Heart left ventricle (tissue), 16 donors: ENCODE results near the gene RNF5. TPM values are rescaled to one million over a fixed set of nuclear protein-coding genes. Genes with fewer than 3 reads are reported as not detected.
"Not testable (repeated sequence)": the region's sequence is repeated elsewhere in the genome, so short reads cannot be mapped to it uniquely, and the experiment has no call there.

ENCODE experiments used
- ATAC-seq, 4 donors: fragments of 200-7000 bp; cut with Tn5 transposase; one replicate each; pipeline ENCODE4 v1.9.1; 2020 to 2022; ENCODE audit warnings: moderate library complexity in 4 of 4, mild to moderate bottlenecking in 3 of 4, moderate number of reproducible peaks in 1 of 4
- DNase-seq, 5 donors: peaks; one replicate each; pipeline ENCODE4 v3.0.0-alpha.2; 2020
- H3K27ac ChIP-seq, 12 donors: fragments of 200-600 bp; sonication (generic) in 4 of 12; one replicate each; pipeline versions ENCODE4 v1.5.0 to v1.8.0; 2016 to 2022; ENCODE audit warnings: mild to moderate bottlenecking in 2 of 12
- H3K27me3 ChIP-seq, 9 donors: fragments of 200-600 bp; sonication (generic) in 2 of 9; one replicate each; pipeline versions ENCODE4 v1.5.1 to v1.8.0; 2016 to 2022; ENCODE audit warnings: mild to moderate bottlenecking in 3 of 9
- H3K36me3 ChIP-seq, 9 donors: fragments of 200-600 bp; sonication (generic) in 2 of 9; one replicate each; pipeline versions ENCODE4 v1.5.0 to v1.8.0; 2018 to 2022; ENCODE audit warnings: mild to moderate bottlenecking in 2 of 9
- H3K4me1 ChIP-seq, 12 donors: fragments of 200-600 bp; sonication (generic) in 4 of 12; one replicate each; pipeline versions ENCODE4 v1.5.0 to v1.8.0; 2016 to 2022; ENCODE audit warnings: mild to moderate bottlenecking in 3 of 12
- H3K4me3 ChIP-seq, 12 donors: fragments of 200-600 bp; sonication (generic) in 4 of 12; one replicate each; pipeline versions ENCODE4 v1.5.0 to v1.8.0; 2017 to 2022; ENCODE audit warnings: mild to moderate bottlenecking in 9 of 12, moderate library complexity in 4 of 12
- H3K9me3 ChIP-seq, 12 donors: fragments of 200-600 bp; sonication (generic) in 4 of 12; one replicate each; pipeline versions ENCODE4 v1.5.0 to v1.8.0; 2016 to 2022; ENCODE audit warnings: mild to moderate bottlenecking in 1 of 12
- POLR2A ChIP-seq, 2 donors: fragments of 450-650 bp; IDR thresholded peaks; one replicate each; pipeline ENCODE4 v1.6.1; 2017; ENCODE audit warnings: antibody characterized with exemption in 2 of 2, mild to moderate bottlenecking in 2 of 2, moderate library complexity in 2 of 2
- WGBS, 4 donors: extraction: QIAGEN DNeasy Blood & Tissue Kit in 2 of 4; methylation state at CpG; one replicate each; pipeline versions ENCODE4 v1.1.5 to v1.1.7; 2013 to 2018; 5-methylcytosine and 5-hydroxymethylcytosine counted together
- intact Hi-C, 10 donors: fragments of 100-400 bp; cut with DNase I; formaldehyde crosslinking; loops; one replicate each; pipeline versions ENCODE4 v1.11.1 to v1.14.2; 2022
- polyA plus RNA-seq, 2 donors: library from polyadenylated mRNA; stranded (reverse); fragments of 200-250 nt; gene quantifications; one replicate each; pipeline ENCODE4 v1.2.3, GENCODE V29; 2013
- total RNA-seq, 9 donors: library from RNA; depleted of rRNA in 2 of 9; stranded (reverse); fragments of >200 nt in 2 of 9; fragmentation: NEBNext Ultra II Directional in 3 of 9; extraction: Animal tissue kit (Norgen Biotek cat#: 25700) in 3 of 9; gene quantifications; one replicate each; pipeline versions ENCODE4 v1.1.0 to v1.2.4, GENCODE V29; 2016 to 2023
- TF ChIP-seq, protein P1 (sequence below), 12 donors: fragments of 200-600 bp; sonication (generic) in 4 of 12; IDR thresholded peaks; one replicate each; pipeline versions ENCODE4 v1.5.0 to v1.8.0; 2018 to 2022; ENCODE audit warnings: antibody characterized with exemption in 12 of 12, mild to moderate bottlenecking in 5 of 12
- donor health status: ischemic (EF 13 %, LVEDD 7.1; RV severe dilation, severe dysfunction).
- donor health status: healthy with polysubstance abuse.
- donor health status: DM: no; HTN: yes; CAD: no.
- donor health status: DM: no; HTN: no; CAD: no.
- donor health status: ischemic (EF 25% LVEDD 6.9; RV normal size, moderate dysfunction).
- donor health status: ischemic (EF 25% LVEDD 5.7; RV mildly dilated, moderate dysfunction).
- donor health status: healthy.
- donor health status: DM: yes; HTN: yes; CAD: no.
- donor health status: ischemic (EF 35%, LVEDD 5.7; RV mildly dilated, moderate dysfunction).
- donor health status: nonischemic (EF 11% LVEDD 7.7; RV severe dilation, severe dysfunction).
- donor health status: DM: yes; HTN: yes; CAD: no.
- donor health status: PGD.
- donor health status: ischemic (EF 29% LVEDD 5.4; RV normal size, mild dysfunction).
- donor health status: nonischemic (EF 23%, LVEDD 6.1; RV moderate dilation, normal function).

Gene RNF5
- total and polyA plus RNA-seq, 11 donors, result 62.7 to 136 (median 89.9) TPM

DNA sequence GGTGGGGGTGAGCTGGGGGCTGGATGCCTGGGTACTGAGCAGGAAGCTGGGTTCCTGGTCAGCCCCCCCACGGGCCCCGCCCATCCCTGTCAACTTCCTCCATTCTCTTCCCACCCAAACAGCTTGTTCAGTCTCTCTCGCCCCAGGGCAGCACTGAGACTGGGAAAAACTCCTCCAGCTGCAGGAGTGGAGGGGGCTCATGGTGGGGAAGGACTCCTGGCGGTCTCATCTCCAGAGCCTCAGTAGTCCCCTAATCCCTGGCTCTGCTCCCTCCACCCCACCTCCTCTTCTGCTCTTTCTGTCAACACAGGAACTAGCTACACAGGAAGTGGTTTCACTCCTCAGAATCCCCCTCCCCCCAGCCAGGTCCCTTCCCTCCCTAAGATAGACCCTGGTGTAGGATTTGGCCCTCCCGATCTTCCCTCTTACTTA, 14.4 kb downstream of the RNF5 start, which contains the start of gene GPSM3:
TSS of gene GPSM3 (minus strand) at position 36 of the 432 bp plus-strand sequence. CDS start 130 bp downstream, outside the sequence.
- H3K27ac ChIP-seq, result peak within 1 kb of the TSS; percentile 44 to 100 (median 96)
- no peaks in the 10 kb centered on the region for H3K27me3 ChIP-seq
- no peaks in the 10 kb centered on the region for H3K9me3 ChIP-seq
- WGBS, 4 donors, result 20 to 39% (median 34%) methylated on average over 5 of the region's 5 CpGs
- ATAC-seq, result no peak
- intact Hi-C loops, result loop anchor here in 3 of 10 donors (5.0 to 10.0 kb wide), 3 partner anchors 65 to 1012 kb away; partner anchors contain the start of genes ATF6B (in 1 of the 3), HSD17B8 (in 1 of the 3), RING1 (in 1 of the 3) and RXRB (in 1 of the 3)
- peak; percentile 72 to 82 (median 77) for DNase-seq
- H3K4me3 ChIP-seq, result peak within 1 kb of the TSS in 10 of 12 donors; percentile 6 to 93 (median 36)
- peaks cover 0 to 15% (median 2%) of the 10 kb centered on the region in 9 donors for H3K36me3 ChIP-seq
- TF ChIP-seq, protein P1, sequence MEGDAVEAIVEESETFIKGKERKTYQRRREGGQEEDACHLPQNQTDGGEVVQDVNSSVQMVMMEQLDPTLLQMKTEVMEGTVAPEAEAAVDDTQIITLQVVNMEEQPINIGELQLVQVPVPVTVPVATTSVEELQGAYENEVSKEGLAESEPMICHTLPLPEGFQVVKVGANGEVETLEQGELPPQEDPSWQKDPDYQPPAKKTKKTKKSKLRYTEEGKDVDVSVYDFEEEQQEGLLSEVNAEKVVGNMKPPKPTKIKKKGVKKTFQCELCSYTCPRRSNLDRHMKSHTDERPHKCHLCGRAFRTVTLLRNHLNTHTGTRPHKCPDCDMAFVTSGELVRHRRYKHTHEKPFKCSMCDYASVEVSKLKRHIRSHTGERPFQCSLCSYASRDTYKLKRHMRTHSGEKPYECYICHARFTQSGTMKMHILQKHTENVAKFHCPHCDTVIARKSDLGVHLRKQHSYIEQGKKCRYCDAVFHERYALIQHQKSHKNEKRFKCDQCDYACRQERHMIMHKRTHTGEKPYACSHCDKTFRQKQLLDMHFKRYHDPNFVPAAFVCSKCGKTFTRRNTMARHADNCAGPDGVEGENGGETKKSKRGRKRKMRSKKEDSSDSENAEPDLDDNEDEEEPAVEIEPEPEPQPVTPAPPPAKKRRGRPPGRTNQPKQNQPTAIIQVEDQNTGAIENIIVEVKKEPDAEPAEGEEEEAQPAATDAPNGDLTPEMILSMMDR (IDR thresholded peaks at IDR 0.05), result no peak
- TF ChIP-seq POLR2A (IDR thresholded peaks at IDR 0.05), result no peak
- peaks cover 7 to 76% (median 55%) of the 10 kb centered on the region in 12 donors for H3K4me1 ChIP-seq

DNA sequence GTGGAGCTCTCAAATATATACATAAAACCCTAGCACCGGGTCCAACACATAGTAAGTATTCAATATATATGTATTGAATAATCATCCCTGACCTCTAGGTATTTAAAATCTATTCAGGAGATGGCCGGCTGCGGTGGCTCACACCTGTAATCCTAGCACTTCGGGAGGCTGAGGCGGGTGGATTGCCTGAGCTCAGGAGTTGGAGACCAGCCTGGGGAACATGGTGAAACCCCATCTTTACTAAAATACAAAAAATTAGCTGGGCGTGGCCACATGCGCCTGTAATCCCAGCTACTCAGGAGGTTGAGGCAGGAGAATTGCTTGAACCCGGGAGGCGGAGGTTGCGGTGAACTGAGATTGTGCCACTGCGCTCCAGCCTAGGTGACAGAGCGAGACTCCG, 14.9 kb downstream of the RNF5 start:
- not testable (repeated sequence) for DNase-seq, ATAC-seq, H3K9me3 ChIP-seq, H3K27me3 ChIP-seq
- Histone ChIP-seq H3K36me3 (peaks cover 0 to 11% (median 0%) of the 10 kb centered on the region in 9 donors), H3K27ac (peak overlapping the region; percentile 44 to 100 (median 96)), H3K4me3 (peak overlapping the region in 6 of 12 donors; percentile 26 to 93 (median 56)), H3K4me1 (peaks cover 7 to 73% (median 50%) of the 10 kb centered on the region in 12 donors)
- intact Hi-C loops, result loop anchor here in 3 of 10 donors (5.0 to 10.0 kb wide), 3 partner anchors 66 to 1012 kb away; partner anchors contain the start of genes ATF6B (in 1 of the 3), HSD17B8 (in 1 of the 3), RING1 (in 1 of the 3) and RXRB (in 1 of the 3)
- 77 to 84% (median 81%) methylated on average over 13 of the region's 13 CpGs for WGBS, 4 donors

DNA sequence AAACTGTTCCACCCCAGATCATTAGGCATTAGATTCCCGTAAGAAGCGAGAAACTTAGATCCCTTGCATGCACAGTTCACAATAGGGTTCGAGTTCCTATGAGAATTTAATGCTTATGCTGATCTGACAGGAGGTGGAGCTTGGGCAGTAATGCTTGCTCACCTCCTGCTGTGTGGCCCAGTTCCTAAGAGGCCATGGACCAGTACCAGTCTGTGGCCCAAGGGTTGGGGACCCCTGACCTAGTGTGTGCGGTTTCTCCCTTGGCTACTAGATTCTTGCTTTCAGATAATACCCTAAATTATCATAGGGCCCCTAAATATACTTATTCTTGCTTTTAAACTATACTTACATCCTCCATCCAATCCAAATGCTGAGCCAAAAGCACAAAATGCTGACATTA, 16.2 kb downstream of the RNF5 start:
- intact Hi-C loops, result loop anchor here in 4 of 10 donors (2.0 to 10.0 kb wide), 4 partner anchors 66 to 1010 kb away; partner anchors contain the start of genes ATF6B (in 3 of the 4), HSD17B8 (in 1 of the 4), RING1 (in 1 of the 4) and RXRB (in 1 of the 4)
- no peaks in the 10 kb centered on the region for H3K27me3 ChIP-seq
- DNase-seq (no peak), ATAC-seq (no peak)
- no peak overlapping the region for H3K4me3 ChIP-seq
- TF ChIP-seq, protein P1 (IDR thresholded peaks at IDR 0.05), result no peak
- TF ChIP-seq POLR2A (IDR thresholded peaks at IDR 0.05), result no peak
- peak overlapping the region; percentile 80 to 100 (median 98) for H3K27ac ChIP-seq
- WGBS, 4 donors, result 89 to 96% (median 93%) methylated on average over 4 of the region's 4 CpGs
- H3K36me3 ChIP-seq, result peaks cover 0 to 17% (median 0%) of the 10 kb centered on the region in 9 donors
- no peaks in the 10 kb centered on the region for H3K9me3 ChIP-seq
- H3K4me1 ChIP-seq, result peaks cover 7 to 63% (median 41%) of the 10 kb centered on the region in 12 donors

DNA sequence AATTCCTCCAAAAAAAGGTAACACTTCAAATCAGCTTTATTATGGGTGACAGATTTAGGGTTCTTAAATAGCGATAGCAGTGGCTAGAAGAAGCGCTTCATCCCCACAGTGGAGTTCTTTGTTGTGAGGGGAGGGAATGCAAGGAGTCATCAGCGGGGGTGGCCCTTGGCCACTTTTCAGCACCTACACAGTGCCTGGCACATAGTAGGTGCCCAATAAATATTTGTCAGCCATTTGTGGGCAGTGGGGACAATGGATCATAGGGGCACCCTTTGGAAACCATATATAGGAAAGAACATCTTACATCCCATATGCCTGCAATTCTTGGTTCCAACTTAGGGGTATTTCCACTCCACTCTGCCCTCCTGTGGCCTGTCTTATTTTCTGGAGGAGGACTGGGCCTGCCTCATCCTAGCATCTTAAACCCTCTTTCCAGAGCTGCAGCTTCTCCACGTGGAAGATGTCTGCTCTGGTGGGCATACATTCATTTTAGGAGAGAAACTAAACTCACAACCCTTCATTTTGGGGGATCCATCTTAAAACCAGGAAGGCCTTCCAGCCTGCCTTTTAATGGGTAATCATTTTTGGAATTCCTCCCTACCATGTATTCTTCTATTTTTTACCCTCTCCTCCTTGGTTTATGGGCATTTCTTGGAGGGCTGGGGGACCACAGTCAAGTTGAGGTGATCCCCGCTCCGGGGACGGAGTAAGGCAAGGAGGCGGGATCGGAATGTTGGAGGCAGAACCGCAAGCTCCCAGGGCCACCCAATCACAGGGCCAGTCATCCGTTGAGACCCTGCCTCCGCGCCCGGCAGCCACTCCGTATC, 16.8 kb downstream of the RNF5 start:
- TF ChIP-seq POLR2A (IDR thresholded peaks at IDR 0.05), result peak; percentile 78 to 93
- TF ChIP-seq, protein P1 (IDR thresholded peaks at IDR 0.05), result peak in 8 of 12 donors; percentile 6 to 57 (median 36)
- Histone ChIP-seq H3K4me3 (peak overlapping the region in 11 of 12 donors; percentile 9 to 85 (median 50)), H3K4me1 (peaks cover 7 to 63% (median 41%) of the 10 kb centered on the region in 12 donors), H3K9me3 (no peaks in the 10 kb centered on the region), H3K36me3 (peaks cover 0 to 17% (median 0%) of the 10 kb centered on the region in 9 donors), H3K27me3 (no peaks in the 10 kb centered on the region), H3K27ac (peak overlapping the region; percentile 80 to 100 (median 98))
- ATAC-seq, result peak in 2 of 4 donors; percentile 86
- peak in 2 of 5 donors; percentile 28 to 43 for DNase-seq
- WGBS, 4 donors, result 17 to 18% (median 18%) methylated on average over 15 of the region's 15 CpGs
- intact Hi-C loops, result loop anchor here in 6 of 10 donors (1.0 to 10.0 kb wide), 10 partner anchors 17 to 1010 kb away; partner anchors contain the start of genes ATF6B (in 3 of the 6), RNF5 (in 2 of the 6), FKBPL (in 1 of the 6) and HSD17B8 (in 1 of the 6)
